DND-41 (cell line): Measurements from ENCODE around the gene C13orf42.

Experiments
- ATAC-seq: fragments of 200-7000 bp; cut with Tn5 transposase; 3 replicates; pipeline ENCODE4 v1.9.1; 2021; ENCODE audit warnings: low read depth; ENCODE audit not compliant: insufficient read depth
- DNase-seq: peaks from one replicate; pipeline ENCODE4 v3.0.0-alpha.2; 2020
- H2AFZ ChIP-seq: 2 replicates; pipeline ENCODE4 v1.6.0; 2012; ENCODE audit warnings: low read depth, low read length
- H3K27ac ChIP-seq: 2 replicates; pipeline ENCODE4 v1.5.1; 2012; ENCODE audit warnings: low read length, inconsistent platforms
- H3K27me3 ChIP-seq: fragments of 200-600 bp; sonication (generic); 2 replicates; pipeline ENCODE4 v1.6.0; 2012; ENCODE audit warnings: low read length, mild to moderate bottlenecking, inconsistent platforms; ENCODE audit not compliant: insufficient read depth, poor library complexity
- H3K36me3 ChIP-seq: 2 replicates; pipeline ENCODE4 v1.5.1; 2012; ENCODE audit warnings: low read length, inconsistent platforms; ENCODE audit not compliant: insufficient read depth
- H3K4me1 ChIP-seq: 2 replicates; pipeline ENCODE4 v1.5.1; 2012; ENCODE audit warnings: mild to moderate bottlenecking, low read length; ENCODE audit not compliant: insufficient read depth
- H3K4me2 ChIP-seq: 2 replicates; pipeline ENCODE4 v1.6.0; 2012; ENCODE audit warnings: mild to moderate bottlenecking, moderate library complexity, low read length, inconsistent platforms; ENCODE audit not compliant: insufficient read depth
- H3K4me3 ChIP-seq, 2 experiments: fragments of 200-600 bp in 1 of 2; shearing (Covaris generic) in 1 of 2; 2 replicates each; pipeline ENCODE4 v1.5.1; 2012 to 2016; ENCODE audit warnings: inconsistent platforms in 2 of 2, low read length in 2 of 2, mild to moderate bottlenecking in 2 of 2, low read depth in 1 of 2, moderate library complexity in 1 of 2
- H3K79me2 ChIP-seq: 2 replicates; pipeline ENCODE4 v1.6.0; 2012; ENCODE audit warnings: low read length, inconsistent platforms; ENCODE audit not compliant: insufficient read depth
- H3K9ac ChIP-seq: 2 replicates; pipeline ENCODE4 v1.6.0; 2012; ENCODE audit warnings: low read depth, mild to moderate bottlenecking, inconsistent platforms, low read length, moderate library complexity
- H3K9me3 ChIP-seq: 2 replicates; pipeline ENCODE4 v1.5.1; 2012; ENCODE audit warnings: low read length, moderate library complexity, mild to moderate bottlenecking, inconsistent platforms; ENCODE audit not compliant: insufficient read depth, severe bottlenecking
- H4K20me1 ChIP-seq: 2 replicates; pipeline ENCODE4 v1.6.0; 2012; ENCODE audit warnings: low read length; ENCODE audit not compliant: insufficient read depth
- CTCF ChIP-seq: IDR thresholded peaks from 2 replicates; pipeline ENCODE4 v1.5.1; 2012; ENCODE audit warnings: borderline replicate concordance, low read length, moderate library complexity, mild to moderate bottlenecking; ENCODE audit not compliant: poor library complexity, severe bottlenecking; ENCODE audit errors: extremely low read depth
- EZH2 ChIP-seq: IDR thresholded peaks from 3 replicates; pipeline ENCODE4 v1.6.1; 2012; ENCODE audit warnings: borderline replicate concordance, low read depth, mild to moderate bottlenecking, moderate library complexity, low read length, inconsistent platforms; ENCODE audit not compliant: severe bottlenecking

The C13orf42 gene

GRCh38 chr13:51153527-51153926 lies 42.5 kb upstream of the C13orf42 start:
- no peaks in the 10 kb centered on the region for H3K79me2 ChIP-seq
- H3K4me2 ChIP-seq, result no peak overlapping the region
- ATAC-seq (no peak), DNase-seq (no peak)
- H4K20me1 ChIP-seq, result no peaks in the 10 kb centered on the region
- no peaks in the 10 kb centered on the region for H3K9me3 ChIP-seq
- no peaks in the 10 kb centered on the region for H3K4me1 ChIP-seq
- H2AFZ ChIP-seq, result no peak overlapping the region
- H3K36me3 ChIP-seq, result no peaks in the 10 kb centered on the region
- no peak for TF ChIP-seq EZH2
- TF ChIP-seq CTCF, result no peak
- no peak overlapping the region for H3K4me3 ChIP-seq
- no peak overlapping the region for H3K9ac ChIP-seq
- no peak overlapping the region for H3K27ac ChIP-seq
- H3K27me3 ChIP-seq, result peaks cover 6% of the 10 kb centered on the region

DNA sequence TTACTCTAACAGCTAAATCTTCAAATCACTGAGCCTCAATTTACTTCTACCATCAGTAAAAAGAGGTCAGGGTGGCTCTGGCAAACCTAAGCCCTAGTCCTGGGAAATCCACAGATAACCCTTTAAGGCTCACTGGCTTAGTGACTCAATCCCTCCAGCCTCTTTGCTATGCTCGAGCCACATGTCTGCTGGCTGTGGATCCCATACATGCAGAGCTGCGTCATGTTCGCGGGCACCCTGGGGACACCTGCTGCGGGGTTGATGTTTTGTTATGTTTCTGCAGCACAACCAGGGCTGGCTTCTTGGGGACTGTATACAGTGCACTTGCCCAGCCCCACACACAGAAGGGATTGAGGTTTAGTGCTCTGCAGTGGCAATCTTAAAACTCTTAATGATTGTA lies 41.6 kb upstream of the C13orf42 start:
- H3K9ac ChIP-seq, result no peak overlapping the region
- H3K27ac ChIP-seq, result no peak overlapping the region
- TF ChIP-seq CTCF, result no peak
- TF ChIP-seq EZH2, result no peak
- no peaks in the 10 kb centered on the region for H3K4me1 ChIP-seq
- no peak overlapping the region for H3K4me2 ChIP-seq
- no peak overlapping the region for H3K4me3 ChIP-seq
- H3K79me2 ChIP-seq, result no peaks in the 10 kb centered on the region
- H3K27me3 ChIP-seq, result peaks cover 6% of the 10 kb centered on the region
- no peak for ATAC-seq
- H2AFZ ChIP-seq, result no peak overlapping the region
- no peaks in the 10 kb centered on the region for H4K20me1 ChIP-seq
- H3K36me3 ChIP-seq, result no peaks in the 10 kb centered on the region
- no peaks in the 10 kb centered on the region for H3K9me3 ChIP-seq
- DNase-seq, result no peak

DNA sequence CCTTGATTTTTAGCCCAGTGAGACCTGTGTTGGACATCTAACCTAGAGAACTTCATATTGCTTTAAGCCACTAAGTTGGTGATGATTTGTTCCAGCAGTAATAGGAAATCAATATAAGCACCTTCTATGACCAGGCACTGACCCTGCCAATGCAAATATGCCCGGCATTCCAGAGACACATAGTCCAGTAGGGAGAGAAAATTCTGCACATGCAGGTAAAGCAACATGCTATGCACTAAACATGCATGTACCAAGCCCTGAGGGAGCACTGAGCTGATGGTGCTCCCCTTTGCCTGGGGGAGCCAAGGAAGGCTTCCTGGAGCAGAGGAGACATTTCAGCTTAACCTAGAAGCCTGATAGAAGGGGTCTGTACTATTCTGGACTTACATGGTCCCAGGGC lies 40.4 kb upstream of the C13orf42 start:
- Histone ChIP-seq H2AFZ (no peak overlapping the region), H3K9me3 (no peaks in the 10 kb centered on the region), H3K79me2 (no peaks in the 10 kb centered on the region), H3K4me3 (no peak overlapping the region), H3K27me3 (peaks cover 6% of the 10 kb centered on the region), H3K4me1 (no peaks in the 10 kb centered on the region), H3K27ac (no peak overlapping the region), H3K36me3 (no peaks in the 10 kb centered on the region), H3K9ac (no peak overlapping the region), H4K20me1 (no peaks in the 10 kb centered on the region), H3K4me2 (no peak overlapping the region)
- TF ChIP-seq CTCF (no peak), EZH2 (no peak)
- ATAC-seq (no peak), DNase-seq (no peak)

DNA sequence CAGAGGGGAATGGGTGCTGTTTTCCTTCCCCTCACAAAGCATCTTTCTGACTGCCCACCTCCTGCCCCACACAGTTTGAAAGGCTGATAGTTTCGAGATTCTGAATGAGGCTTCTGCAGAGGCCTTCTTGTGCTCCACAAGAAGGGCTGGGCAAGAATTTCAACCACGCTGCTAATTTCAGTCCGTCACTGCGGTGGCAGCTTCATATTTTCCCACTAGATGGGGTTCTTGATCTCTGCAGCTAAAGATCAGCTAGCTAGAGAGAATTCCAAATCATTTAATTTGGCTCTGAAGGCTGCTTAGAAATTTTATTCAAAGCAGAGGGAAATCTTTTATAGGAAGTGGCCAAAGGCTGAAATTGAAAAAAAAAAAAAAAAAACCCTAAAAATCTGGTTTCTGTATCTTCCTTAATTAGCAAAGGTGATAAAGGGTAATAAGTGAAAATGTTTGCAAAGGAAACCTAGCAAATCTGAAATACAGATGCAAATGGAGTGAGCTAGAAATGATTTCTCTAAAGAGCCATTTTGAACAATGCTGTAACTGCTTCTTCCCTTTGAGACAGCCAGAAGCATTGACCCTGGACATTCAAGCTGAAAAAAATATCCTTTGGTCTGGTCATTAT lies 38.0 kb upstream of the C13orf42 start:
- H3K4me3 ChIP-seq, result no peak overlapping the region
- H3K9me3 ChIP-seq, result peaks cover under 1% of the 10 kb centered on the region
- no peak overlapping the region for H3K27ac ChIP-seq
- H3K4me2 ChIP-seq, result no peak overlapping the region
- no peaks in the 10 kb centered on the region for H3K36me3 ChIP-seq
- no peaks in the 10 kb centered on the region for H3K79me2 ChIP-seq
- ATAC-seq (no peak), DNase-seq (no peak)
- TF ChIP-seq EZH2, result no peak
- TF ChIP-seq CTCF, result peak; percentile 46
- no peaks in the 10 kb centered on the region for H3K4me1 ChIP-seq
- H2AFZ ChIP-seq, result no peak overlapping the region
- no peaks in the 10 kb centered on the region for H4K20me1 ChIP-seq
- H3K27me3 ChIP-seq, result peaks cover 6% of the 10 kb centered on the region
- no peak overlapping the region for H3K9ac ChIP-seq
